ENCODE data around the gene MYL5. TPM values are rescaled to one million over a fixed set of nuclear protein-coding genes. Genes with fewer than 3 reads are reported as not detected.
"Not testable (repeated sequence)": the region's sequence is repeated elsewhere in the genome, so short reads cannot be mapped to it uniquely, and the experiment has no call there.

MYL5 gene
- total RNA-seq, 2 donors from 2014 or later: 14.6 to 25.7 TPM

DNA sequence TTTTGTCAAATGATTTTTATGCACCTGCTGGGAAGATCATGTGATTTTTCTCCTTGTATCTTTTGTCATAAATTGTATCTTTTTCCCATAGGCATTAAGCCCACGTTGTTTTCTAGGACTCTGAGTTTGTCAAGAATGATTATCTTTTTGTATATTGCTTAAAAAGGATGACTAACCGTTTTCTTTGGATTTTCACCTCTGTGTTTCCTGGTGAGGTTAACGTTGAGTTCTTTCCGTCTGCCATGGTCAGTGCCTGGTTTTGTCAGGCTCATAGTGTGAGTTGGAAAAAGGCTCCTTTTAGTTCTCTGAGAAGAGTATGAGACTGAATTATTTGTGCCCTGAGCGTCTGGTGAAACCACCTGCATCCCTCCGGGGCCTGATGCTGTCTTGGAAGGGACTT is 53.2 kb downstream of the MYL5 start:
- 69% methylated on average over 6 of the region's 6 CpGs for WGBS
- no peaks in the 10 kb centered on the region for H3K27me3 ChIP-seq (replicated peaks; ENCODE audit: insufficient read depth)
- no peaks in the 10 kb centered on the region for H3K4me1 ChIP-seq (replicated peaks)
- peaks cover 0 to 3% of the 10 kb centered on the region in 2 donors for H3K36me3 ChIP-seq
- H3K9me3 ChIP-seq: no peaks in the 10 kb centered on the region
- intact Hi-C loops (cut with DNase I): no loop called here
- no peak overlapping the region for H3K27ac ChIP-seq
- TF ChIP-seq POLR2AphosphoS5 (IDR thresholded peaks at IDR 0.05) (no peak), CTCF (IDR thresholded peaks at IDR 0.05) (no peak), POLR2A (IDR thresholded peaks at IDR 0.05) (no peak)
- H3K4me3 ChIP-seq: no peak overlapping the region
- no peak for DNase-seq (ENCODE audit: low spot score)

- no peaks in the 10 kb centered on the region for H3K9me3 ChIP-seq
- 89% methylated on average over 18 of the region's 20 CpGs for WGBS
- no peaks in the 10 kb centered on the region for H3K4me1 ChIP-seq (replicated peaks)
- no peak overlapping the region for H3K27ac ChIP-seq
- TF ChIP-seq POLR2AphosphoS5 (IDR thresholded peaks at IDR 0.05) (no peak), POLR2A (IDR thresholded peaks at IDR 0.05) (no peak), CTCF (IDR thresholded peaks at IDR 0.05) (no peak)
- intact Hi-C loops (cut with DNase I): no loop called here
- H3K27me3 ChIP-seq (replicated peaks; ENCODE audit: insufficient read depth): no peaks in the 10 kb centered on the region
- no peak for DNase-seq (ENCODE audit: low spot score)
- H3K4me3 ChIP-seq: no peak overlapping the region
- H3K36me3 ChIP-seq: peaks cover 6 to 19% of the 10 kb centered on the region in 2 donors
Observed at GRCh38 chr4:729336-730315, 55.3 kb downstream of the MYL5 start.

- H3K4me1 ChIP-seq (replicated peaks): no peaks in the 10 kb centered on the region
- no peaks in the 10 kb centered on the region for H3K9me3 ChIP-seq
- H3K4me3 ChIP-seq: no peak overlapping the region
- no peak overlapping the region for H3K27ac ChIP-seq
- DNase-seq (ENCODE audit: low spot score): no peak
- intact Hi-C loops (cut with DNase I): no loop called here
- H3K27me3 ChIP-seq (replicated peaks; ENCODE audit: insufficient read depth): no peaks in the 10 kb centered on the region
- no peak for TF ChIP-seq POLR2A (IDR thresholded peaks at IDR 0.05)
- no peak for TF ChIP-seq CTCF (IDR thresholded peaks at IDR 0.05)
- no peak for TF ChIP-seq POLR2AphosphoS5 (IDR thresholded peaks at IDR 0.05)
- H3K36me3 ChIP-seq: peaks cover 6 to 23% of the 10 kb centered on the region in 2 donors
- 96% methylated on average over 27 of the region's 27 CpGs for WGBS
Observed at GRCh38 chr4:730511-730910, 56.2 kb downstream of the MYL5 start.

DNA sequence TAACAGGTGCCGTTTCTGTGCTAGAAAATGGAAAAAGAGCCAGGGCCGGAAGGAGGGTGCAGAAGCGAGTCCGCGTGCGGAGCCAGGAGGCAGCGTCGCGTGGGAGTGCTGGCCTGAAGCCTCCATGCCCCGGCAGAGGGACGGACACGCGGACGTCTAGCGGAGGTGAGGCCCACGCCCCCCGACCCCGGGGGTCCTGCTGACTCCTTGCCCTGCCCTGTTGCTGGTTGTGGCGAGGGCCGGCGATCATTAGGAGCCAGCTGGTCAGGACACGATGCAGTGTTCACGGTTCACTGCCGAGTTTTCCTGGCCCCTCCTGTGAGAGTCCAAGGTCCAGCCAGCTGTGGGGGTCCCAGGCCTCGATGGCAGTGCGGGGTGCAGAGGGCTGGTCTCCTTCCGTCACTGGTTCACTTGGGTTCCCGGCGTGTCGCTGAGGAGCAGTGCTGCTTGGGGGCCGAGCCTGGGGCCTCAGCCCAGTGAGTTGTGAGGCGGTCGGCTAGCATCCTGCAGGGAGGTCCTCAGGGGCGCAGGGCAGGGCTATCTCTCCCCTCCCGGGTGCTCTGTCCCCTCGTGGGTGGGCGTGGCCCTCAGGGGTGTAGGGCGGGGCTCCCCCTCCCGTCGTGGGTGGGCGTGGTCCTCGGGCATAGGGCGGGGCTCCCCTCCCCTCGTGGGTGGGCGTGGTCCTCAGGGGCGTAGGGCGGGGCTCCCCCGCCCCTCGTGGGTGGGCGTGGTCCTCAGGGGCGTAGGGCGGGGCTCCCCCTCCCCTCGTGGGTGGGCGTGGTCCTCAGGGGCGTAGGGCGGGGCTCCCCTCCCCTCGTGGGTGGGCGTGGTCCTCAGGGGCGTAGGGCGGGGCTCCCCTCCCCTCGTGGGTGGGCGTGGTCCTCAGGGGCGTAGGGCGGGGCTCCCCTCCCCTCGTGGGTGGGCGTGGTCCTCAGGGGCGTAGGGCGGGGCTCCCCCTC is 56.9 kb downstream of the MYL5 start:
- peaks cover 6 to 25% of the 10 kb centered on the region in 2 donors for H3K36me3 ChIP-seq
- H3K4me3 ChIP-seq; intact Hi-C loops (cut with DNase I); DNase-seq (ENCODE audit: low spot score); H3K27me3 ChIP-seq (replicated peaks; ENCODE audit: insufficient read depth); H3K27ac ChIP-seq; H3K4me1 ChIP-seq (replicated peaks); H3K9me3 ChIP-seq: not testable (repeated sequence)
- 96% methylated on average over 35 of the region's 68 CpGs for WGBS

Other genes starting within 250 kb of the MYL5 start
- 10 to 100 TPM; 18.4 to 28.2 TPM for gene ZNF721, start 175.4 kb upstream of the MYL5 start, total RNA-seq
- gene PIGG, start 175.3 kb upstream of the MYL5 start, total RNA-seq: 10 to 100 TPM; 42.8 to 73.3 TPM
- gene TMEM271, start 98.2 kb upstream of the MYL5 start, total RNA-seq: under 1 TPM in 1 of 2 donors, not detected in 1; 0.91 TPM
- gene PDE6B, start 49.0 kb upstream of the MYL5 start, total RNA-seq: 1 to 10 TPM; 8.0 to 9.3 TPM
- 100 to 1,000 TPM; 148 to 313 TPM for gene ATP5ME, start 266 bp upstream of the MYL5 start, total RNA-seq
- gene SLC49A3, start 14.6 kb downstream of the MYL5 start, total RNA-seq: 10 to 100 TPM in 1 of 2 donors, 1 to 10 TPM in 1; 2.6 to 11.0 TPM
- gene PCGF3, start 31.3 kb downstream of the MYL5 start, total RNA-seq: 100 to 1,000 TPM in 1 of 2 donors, 10 to 100 TPM in 1; 59.0 to 135 TPM
- 1 to 10 TPM; 2.5 to 4.4 TPM for gene CPLX1, start 151.6 kb downstream of the MYL5 start, total RNA-seq